PC-9 (cell line): ENCODE data around the gene IFT20. TPM values are rescaled to one million over a fixed set of nuclear protein-coding genes. Genes with fewer than 3 reads are reported as not detected.

Experiments used
- BruUV-seq: library from RNA; stranded (reverse); fragments of 400-500 nt; replicated peaks from 2 replicates; lab custom pipeline; 2021; lab: Mats Ljungman, UMichigan
- CTCF ChIA-PET: fragments of 300-600 bp; sonication (Branson Sonifier 250); formaldehyde crosslinking; loops from one replicate; lab custom pipeline; 2022; ENCODE audit warnings: antibody characterized with exemption; lab: Charles Lee
- POLR2A ChIA-PET: fragments of 300-600 bp; sonication (Branson Sonifier 250); formaldehyde crosslinking; loops from one replicate; lab custom pipeline; 2022; ENCODE audit warnings: antibody characterized with exemption; ENCODE audit not compliant: unreplicated experiment; lab: Charles Lee
- DNase-seq, 2 experiments: peaks; one replicate each; pipeline versions ENCODE4 v3.0.0 to v3.0.0-alpha.2; 2015 to 2022; ENCODE audit warnings: mixed read lengths in 1 of 2
- H2AFZ ChIP-seq: fragments of 200-600 bp; sonication (generic); 2 replicates; pipeline ENCODE4 v1.8.1; 2017; ENCODE audit warnings: antibody characterized with exemption
- H3F3A ChIP-seq: fragments of 200-600 bp; sonication (generic); 2 replicates; pipeline ENCODE4 v1.8.1; 2017; ENCODE audit warnings: antibody characterized with exemption, mild to moderate bottlenecking, low read depth; ENCODE audit not compliant: insufficient read depth
- H3K27ac ChIP-seq: fragments of 200-600 bp; sonication (generic); 2 replicates; pipeline ENCODE4 v1.6.1; 2016; ENCODE audit warnings: mixed run types
- H3K27me3 ChIP-seq: fragments of 200-600 bp; sonication (generic); 2 replicates; pipeline ENCODE4 v1.6.1; 2016; ENCODE audit warnings: low read depth, mixed run types; ENCODE audit not compliant: insufficient read depth
- H3K36me3 ChIP-seq: fragments of 200-600 bp; sonication (generic); 2 replicates; pipeline ENCODE4 v1.6.1; 2016; ENCODE audit warnings: low read depth, mixed run types
- H3K4me1 ChIP-seq: fragments of 200-600 bp; sonication (generic); replicated peaks from 2 replicates; pipeline ENCODE4 v1.6.1; 2016; ENCODE audit warnings: mixed run types; ENCODE audit not compliant: insufficient read depth
- H3K4me2 ChIP-seq: fragments of 200-600 bp; sonication (generic); 2 replicates; pipeline ENCODE4 v1.6.1; 2017; ENCODE audit warnings: mixed run types
- H3K4me3 ChIP-seq: fragments of 200-600 bp; sonication (generic); 2 replicates; pipeline ENCODE4 v1.6.1; 2016; ENCODE audit warnings: mixed run types
- H3K79me2 ChIP-seq: fragments of 200-600 bp; sonication (generic); 2 replicates; pipeline ENCODE4 v1.6.1; 2017; ENCODE audit warnings: low read depth, mixed run types
- H3K9me2 ChIP-seq: fragments of 200-600 bp; sonication (generic); 2 replicates; pipeline ENCODE4 v1.8.1; 2017; ENCODE audit warnings: mild to moderate bottlenecking; ENCODE audit not compliant: insufficient read depth
- H3K9me3 ChIP-seq: fragments of 200-600 bp; sonication (generic); 2 replicates; pipeline ENCODE4 v1.8.1; 2016; ENCODE audit warnings: low read depth; ENCODE audit not compliant: insufficient read depth
- H4K20me1 ChIP-seq: fragments of 200-600 bp; sonication (generic); 2 replicates; pipeline ENCODE4 v1.8.1; 2017; ENCODE audit not compliant: insufficient read depth
- EZH2 ChIP-seq: fragments of 200-600 bp; sonication (generic); IDR thresholded peaks from 2 replicates; pipeline ENCODE4 v1.8.0; 2017; ENCODE audit warnings: antibody characterized with exemption, low read depth
- intact Hi-C: fragments of 100-400 bp; cut with micrococcal nuclease; formaldehyde crosslinking; loops from one replicate; pipeline ENCODE4 v1.10.0; 2022; ENCODE audit not compliant: unreplicated experiment
- total RNA-seq: library from RNA; stranded (reverse); gene quantifications from 2 replicates; pipeline ENCODE4 v1.2.3, GENCODE V29; 2021
- TF ChIP-seq, protein P1 (sequence below): fragments of 200-600 bp; sonication (generic); conservative IDR thresholded peaks from 2 replicates; pipeline ENCODE4 v1.6.1; 2017; ENCODE audit warnings: mixed run types, antibody characterized with exemption, mild to moderate bottlenecking, moderate library complexity

Gene IFT20
- total RNA-seq, 1 experiment from 2014 or later = 42.3 TPM

DNA sequence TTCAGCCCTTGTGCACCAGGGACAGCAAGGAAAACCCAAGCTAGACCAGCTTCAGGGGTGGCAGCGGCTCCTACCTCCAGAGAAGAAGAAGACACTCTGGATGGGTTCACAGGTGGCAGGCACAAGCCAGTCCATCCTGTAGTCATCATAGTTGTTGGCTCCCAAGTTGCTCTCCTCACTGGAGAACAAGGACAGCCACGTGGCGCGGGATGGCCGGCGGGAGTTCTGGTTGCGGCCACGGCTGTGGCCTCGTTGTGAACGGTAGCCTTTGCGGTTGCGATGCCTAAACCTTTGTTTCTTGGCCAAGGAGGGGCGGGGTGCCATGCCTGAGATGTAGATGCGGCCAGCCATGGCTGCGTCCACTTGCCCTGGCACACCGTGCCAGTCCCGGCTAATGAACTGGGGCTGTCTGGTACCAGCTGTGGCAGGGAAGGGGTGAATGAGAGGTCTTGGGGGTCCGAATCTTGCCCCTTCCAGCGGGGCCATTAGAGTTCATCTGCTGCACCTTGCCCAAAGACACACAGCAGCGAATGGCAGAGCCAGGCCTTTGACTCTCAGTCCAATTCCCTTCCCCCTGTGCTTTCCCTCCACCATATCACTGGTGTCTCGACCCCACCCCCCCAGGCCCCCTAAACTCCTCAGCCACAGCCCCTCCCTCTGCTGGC lies 32.5 kb upstream of the IFT20 start:
- Histone ChIP-seq H3K4me2 (no peak overlapping the region), H3K27ac (no peak overlapping the region), H3K4me3 (no peak overlapping the region), H2AFZ (no peak overlapping the region), H3K79me2 (no peaks in the 10 kb centered on the region), H3K4me1 (peaks cover 18% of the 10 kb centered on the region), H3K27me3 (no peaks in the 10 kb centered on the region), H3K9me3 (no peaks in the 10 kb centered on the region), H3K36me3 (0 out of 2 replicates have a peak, but pooled peaks cover 4% of the 10 kb centered on the region), H4K20me1 (no peaks in the 10 kb centered on the region; the same call in 1 of the 2 replicates), H3F3A (peaks cover 17% of the 10 kb centered on the region; the same call in 1 of the 2 replicates), H3K9me2 (no peaks in the 10 kb centered on the region)
- DNase-seq = no peak
- no TSS peak for BruUV-seq
- CTCF ChIA-PET = no interaction called here
- TF ChIP-seq, protein P1, sequence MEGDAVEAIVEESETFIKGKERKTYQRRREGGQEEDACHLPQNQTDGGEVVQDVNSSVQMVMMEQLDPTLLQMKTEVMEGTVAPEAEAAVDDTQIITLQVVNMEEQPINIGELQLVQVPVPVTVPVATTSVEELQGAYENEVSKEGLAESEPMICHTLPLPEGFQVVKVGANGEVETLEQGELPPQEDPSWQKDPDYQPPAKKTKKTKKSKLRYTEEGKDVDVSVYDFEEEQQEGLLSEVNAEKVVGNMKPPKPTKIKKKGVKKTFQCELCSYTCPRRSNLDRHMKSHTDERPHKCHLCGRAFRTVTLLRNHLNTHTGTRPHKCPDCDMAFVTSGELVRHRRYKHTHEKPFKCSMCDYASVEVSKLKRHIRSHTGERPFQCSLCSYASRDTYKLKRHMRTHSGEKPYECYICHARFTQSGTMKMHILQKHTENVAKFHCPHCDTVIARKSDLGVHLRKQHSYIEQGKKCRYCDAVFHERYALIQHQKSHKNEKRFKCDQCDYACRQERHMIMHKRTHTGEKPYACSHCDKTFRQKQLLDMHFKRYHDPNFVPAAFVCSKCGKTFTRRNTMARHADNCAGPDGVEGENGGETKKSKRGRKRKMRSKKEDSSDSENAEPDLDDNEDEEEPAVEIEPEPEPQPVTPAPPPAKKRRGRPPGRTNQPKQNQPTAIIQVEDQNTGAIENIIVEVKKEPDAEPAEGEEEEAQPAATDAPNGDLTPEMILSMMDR = no peak
- no peak for TF ChIP-seq EZH2
- intact Hi-C loops = no loop called here
- POLR2A ChIA-PET = interaction anchor here (0.7 kb wide), 1 partner anchor 151 kb away, joined by 7 read pairs; no protein-coding TSS in a partner anchor

DNA sequence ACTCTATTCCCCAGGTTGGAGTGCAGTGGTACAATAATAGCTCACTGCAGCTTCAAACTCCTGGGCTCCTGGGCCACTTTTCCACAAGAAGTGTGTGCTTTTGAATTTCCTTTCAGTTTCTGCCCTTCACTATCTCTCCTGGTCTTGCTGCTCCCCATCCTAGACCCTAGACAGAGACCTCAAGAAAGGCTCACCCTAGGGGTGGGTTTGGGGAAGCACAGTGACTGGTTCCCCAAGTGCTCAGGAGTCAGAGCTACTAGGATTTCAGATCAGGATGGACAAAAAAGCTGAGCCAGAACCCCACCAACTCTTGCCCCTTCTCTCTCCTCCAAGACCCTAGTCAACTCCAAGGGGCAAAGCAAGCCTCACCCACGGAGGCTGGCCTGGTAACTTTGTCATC lies 31.3 kb upstream of the IFT20 start:
- Histone ChIP-seq H3K4me3 (no peak overlapping the region), H3K4me1 (peaks cover 18% of the 10 kb centered on the region), H3K27ac (no peak overlapping the region), H3K4me2 (no peak overlapping the region), H3K9me2 (no peaks in the 10 kb centered on the region), H2AFZ (no peak overlapping the region), H3F3A (peaks cover 17% of the 10 kb centered on the region; the same call in 1 of the 2 replicates), H3K79me2 (no peaks in the 10 kb centered on the region), H3K9me3 (no peaks in the 10 kb centered on the region), H3K36me3 (0 out of 2 replicates have a peak, but pooled peaks cover 4% of the 10 kb centered on the region), H4K20me1 (no peaks in the 10 kb centered on the region; the same call in 1 of the 2 replicates), H3K27me3 (no peaks in the 10 kb centered on the region)
- DNase-seq = no peak
- intact Hi-C loops = no loop called here
- TF ChIP-seq, protein P1 = no peak
- no peak for TF ChIP-seq EZH2
- CTCF ChIA-PET = interaction anchor here (0.6 kb wide), 1 partner anchor 1565 kb away, joined by 6 read pairs; no protein-coding TSS in a partner anchor
- BruUV-seq = no TSS peak
- POLR2A ChIA-PET = no interaction called here

DNA sequence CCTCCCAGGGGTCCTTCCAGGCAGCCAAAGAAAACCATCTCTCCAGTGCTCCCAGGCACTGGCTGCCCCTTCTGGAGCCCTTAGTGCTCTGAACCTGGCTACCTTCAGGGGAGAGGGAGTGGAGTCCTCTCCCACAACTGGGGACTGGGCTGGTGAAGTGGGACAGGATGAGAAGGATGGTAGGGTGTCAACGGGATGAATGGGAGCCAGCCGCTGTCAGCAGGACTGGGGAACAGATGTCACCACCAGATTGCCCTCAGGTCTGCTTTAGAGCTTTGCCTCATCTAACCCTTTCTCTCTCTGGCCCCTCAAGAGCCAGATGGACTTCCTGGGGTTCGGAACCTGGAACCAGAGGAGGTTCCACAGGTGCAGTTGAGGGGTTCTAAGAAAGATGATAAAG lies 30.2 kb upstream of the IFT20 start:
- BruUV-seq = no TSS peak
- Histone ChIP-seq H3K79me2 (no peaks in the 10 kb centered on the region), H3K4me3 (no peak overlapping the region), H3K36me3 (peaks cover 7% of the 10 kb centered on the region; the same call in 1 of the 2 replicates), H3K4me1 (peaks cover 10% of the 10 kb centered on the region), H3K9me2 (no peaks in the 10 kb centered on the region), H3K4me2 (no peak overlapping the region), H2AFZ (no peak overlapping the region), H3F3A (peaks cover 14% of the 10 kb centered on the region; the same call in 1 of the 2 replicates), H3K9me3 (no peaks in the 10 kb centered on the region), H4K20me1 (no peaks in the 10 kb centered on the region; the same call in 1 of the 2 replicates), H3K27ac (no peak overlapping the region), H3K27me3 (no peaks in the 10 kb centered on the region)
- ChIA-PET POLR2A (no interaction called here), CTCF (no interaction called here)
- intact Hi-C loops = no loop called here
- DNase-seq = no peak
- TF ChIP-seq, protein P1 = no peak
- TF ChIP-seq EZH2 = no peak
